ENCODE data around the gene SDE2. TPM values are rescaled to one million over a fixed set of nuclear protein-coding genes. Genes with fewer than 3 reads are reported as not detected.
"Not testable (repeated sequence)": the region's sequence is repeated elsewhere in the genome, so short reads cannot be mapped to it uniquely, and the experiment has no call there.

The SDE2 gene
- total RNA-seq, 1 donor from 2014 or later, result 35.7 TPM

DNA sequence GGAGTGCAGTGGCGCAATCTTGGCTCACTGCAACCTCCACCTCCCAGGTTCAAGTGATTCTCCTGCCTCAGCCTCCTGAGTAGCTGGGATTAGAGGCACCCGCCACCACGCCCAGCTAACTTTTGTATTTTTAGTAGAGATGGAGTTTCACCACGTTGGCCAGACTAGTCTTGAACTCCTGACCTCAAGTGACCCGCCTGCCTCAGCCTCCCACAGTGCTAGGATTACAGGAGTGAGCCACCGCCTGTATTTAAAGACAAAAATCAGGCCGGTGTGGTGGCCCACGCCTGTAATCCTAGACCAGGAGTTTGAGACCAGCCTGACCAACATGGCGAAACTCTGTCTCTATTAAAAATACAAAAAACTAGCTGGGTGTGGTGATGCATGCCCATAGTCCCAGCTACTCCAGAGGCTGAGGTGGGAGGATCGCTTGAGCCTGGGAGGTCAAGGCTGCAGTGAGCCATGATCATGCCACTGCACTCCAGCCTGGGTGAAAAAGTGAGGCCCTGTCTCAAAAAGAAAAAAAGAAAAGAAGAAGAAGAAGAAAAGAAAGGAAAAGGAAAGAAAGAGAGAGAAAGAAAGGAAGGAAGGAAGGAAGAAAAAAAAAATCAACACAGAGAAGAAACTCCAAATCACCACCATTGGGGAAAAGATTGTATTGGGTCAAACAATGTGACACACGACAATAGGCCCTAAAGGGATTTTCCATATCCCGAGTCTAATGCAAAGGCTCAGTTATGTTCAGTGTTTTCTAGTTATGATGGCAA, 8.2 kb upstream of the SDE2 start:
- not testable (repeated sequence) for DNase-seq (ENCODE audit: low read depth in 2 of 2)

DNA sequence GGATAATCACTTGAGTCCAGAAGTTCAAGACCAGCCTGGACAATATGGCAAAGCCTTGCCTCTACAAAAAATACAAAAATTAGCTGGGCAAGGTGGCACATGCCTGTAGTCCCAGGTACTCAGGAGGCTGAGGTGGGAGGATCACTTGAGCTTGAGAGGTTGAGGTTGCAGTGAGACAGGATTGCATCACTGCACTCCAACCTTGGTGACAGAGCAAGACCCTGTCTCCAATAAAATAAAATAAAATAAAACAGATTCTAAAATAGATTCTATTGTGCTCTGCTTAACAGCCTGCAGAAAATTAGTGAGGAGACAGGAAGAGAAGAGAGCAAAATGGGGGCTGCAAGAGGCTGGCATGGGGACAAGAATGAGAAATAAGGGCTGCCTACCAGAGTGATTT, 7.5 kb upstream of the SDE2 start:
- no peak for DNase-seq (ENCODE audit: low read depth in 2 of 2)

DNA sequence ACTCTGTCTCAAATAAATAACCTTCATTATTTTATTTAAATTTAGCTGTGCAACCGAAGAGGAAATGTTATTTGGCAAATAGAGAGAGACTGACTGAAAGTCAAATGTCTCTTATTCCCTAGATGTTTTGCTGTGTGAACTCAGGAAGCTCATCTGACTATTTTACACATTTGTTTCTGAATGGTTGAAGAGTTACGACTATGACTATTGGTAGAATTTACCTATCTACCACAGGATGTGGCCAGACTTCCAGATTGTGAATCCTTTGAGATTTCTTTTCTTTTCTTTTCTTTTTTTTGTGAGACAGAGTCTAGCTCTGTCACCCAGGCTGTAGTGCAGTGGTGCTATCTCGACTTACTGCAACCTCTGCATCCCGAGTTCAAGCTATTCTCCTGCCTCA, 5.3 kb upstream of the SDE2 start:
- DNase-seq (ENCODE audit: low read depth in 2 of 2), result peak in 1 of 2 donors; percentile 27

DNA sequence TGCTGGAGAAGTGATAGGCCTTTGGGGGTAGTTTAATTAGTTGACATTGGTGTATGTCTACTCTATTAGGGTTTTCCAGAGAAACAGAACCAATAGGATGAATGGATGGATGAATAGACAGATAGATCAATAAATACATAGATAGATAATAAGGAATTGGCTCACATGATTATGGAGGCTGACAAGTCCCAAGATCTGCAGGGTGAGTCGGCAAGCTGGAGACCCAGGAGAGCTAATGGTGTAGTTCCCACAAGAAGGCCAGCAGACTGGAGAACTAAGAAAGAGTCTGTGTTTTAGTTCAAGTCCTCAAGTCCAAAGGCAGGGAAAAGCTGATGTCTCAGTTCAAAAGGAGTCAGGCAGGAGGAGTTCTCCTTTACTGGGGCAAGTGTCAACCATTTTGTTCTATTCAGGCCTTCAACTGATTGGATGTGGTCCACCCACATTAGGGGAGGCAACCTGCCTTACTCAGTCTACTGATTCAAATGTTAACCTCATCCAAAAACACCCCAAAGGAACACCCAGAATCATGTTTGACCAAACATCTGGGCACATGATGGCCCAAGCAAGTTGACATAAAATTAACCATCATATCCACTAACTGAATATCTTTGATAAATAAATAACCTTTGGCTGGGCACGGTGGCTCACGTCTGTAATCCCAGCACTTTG, 4.5 kb upstream of the SDE2 start:
- no peak for DNase-seq (ENCODE audit: low read depth in 2 of 2)

DNA sequence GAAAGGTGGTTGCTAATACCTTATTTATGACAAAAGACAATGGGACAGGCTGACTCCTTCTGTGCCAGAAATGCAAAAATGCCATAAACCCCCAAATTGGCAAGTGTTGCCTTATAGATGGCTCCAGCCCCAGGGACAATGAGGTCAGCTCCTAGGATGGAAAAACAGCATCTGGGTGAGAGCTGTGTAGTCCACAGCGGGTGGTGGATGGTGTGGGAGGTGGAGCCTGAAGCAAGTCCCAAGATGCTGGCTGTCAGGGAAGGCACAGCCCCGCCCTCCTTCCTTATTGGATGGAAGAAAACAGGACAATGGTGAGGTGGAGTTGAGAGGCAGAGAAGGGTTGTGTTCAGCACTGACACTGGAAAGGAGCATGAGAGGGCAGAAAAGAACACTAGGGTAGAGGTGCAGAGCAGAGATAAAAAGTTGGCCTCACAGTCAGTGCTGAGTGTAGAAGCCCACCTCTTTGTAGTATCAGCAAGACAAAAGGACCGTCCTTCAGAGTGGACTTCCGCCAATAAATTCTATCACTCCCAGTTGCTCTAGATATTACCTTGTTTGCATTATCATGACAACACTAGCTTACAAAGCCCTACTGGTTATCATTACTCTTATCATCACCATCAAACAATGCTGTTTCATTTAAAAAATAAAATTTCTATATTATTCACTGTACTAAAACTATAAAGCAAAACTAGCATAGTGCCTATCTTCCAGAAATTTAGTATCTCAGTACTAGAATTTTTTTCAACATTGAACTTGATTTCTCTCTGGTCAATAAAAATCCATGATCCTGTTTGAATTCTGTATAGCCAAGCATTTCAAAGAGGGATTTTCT, 3.7 kb upstream of the SDE2 start:
- peak in 1 of 2 donors; percentile 85 for DNase-seq (ENCODE audit: low read depth in 2 of 2)

DNA sequence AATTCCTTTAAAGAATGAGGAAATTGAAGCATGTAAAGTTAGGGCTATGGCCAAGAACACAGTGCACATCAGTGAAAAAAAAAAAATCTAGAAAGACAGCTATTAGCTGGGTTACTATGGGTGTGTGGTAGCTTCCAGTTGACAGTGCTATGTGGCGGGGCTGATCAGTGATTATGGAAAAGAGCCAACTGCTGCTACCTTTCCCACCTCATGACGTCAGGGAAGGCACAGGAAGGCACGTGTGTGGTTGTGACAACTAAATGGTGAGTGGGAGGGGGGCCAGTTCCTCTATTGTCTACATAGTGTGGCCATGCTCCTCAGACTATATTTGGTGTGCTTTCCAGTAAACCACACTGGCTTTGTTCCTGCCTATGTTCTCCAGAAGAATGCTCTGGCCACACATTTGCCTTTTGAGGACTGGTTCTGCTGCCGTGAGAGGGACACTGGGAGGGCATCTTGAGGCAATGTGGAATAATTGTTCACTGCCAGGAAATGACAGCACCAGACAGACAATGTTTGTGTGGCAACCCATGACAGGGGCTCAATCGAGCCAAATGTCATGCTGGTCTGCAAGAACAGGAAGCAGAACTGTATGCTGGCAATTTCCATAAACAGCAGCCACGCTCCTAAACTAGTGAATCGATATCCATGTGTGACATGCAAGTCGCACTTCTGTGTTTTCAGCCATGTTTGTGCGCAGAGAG, 3.0 kb upstream of the SDE2 start:
- peak; percentile 93 to 100 for DNase-seq (ENCODE audit: low read depth in 2 of 2)

DNA sequence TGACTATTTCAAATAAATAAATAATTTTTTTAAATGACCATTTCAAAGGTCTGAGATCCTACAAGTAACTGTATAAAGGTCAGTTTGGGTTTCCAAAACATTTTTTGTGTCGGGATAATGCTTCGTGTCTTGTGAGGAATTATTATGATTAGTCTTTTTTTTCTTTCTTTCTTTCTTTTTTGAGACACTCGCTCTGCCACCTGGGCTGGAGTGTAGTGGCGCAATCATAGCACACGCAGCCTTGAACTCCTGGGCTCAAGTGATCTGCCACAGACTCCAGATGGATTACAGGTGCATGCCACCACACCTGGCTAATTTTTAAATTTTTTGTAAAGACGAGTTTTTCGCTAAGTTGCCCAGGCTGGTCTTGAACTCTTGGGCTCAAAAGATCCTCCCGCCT, 1.9 kb upstream of the SDE2 start:
- no peak for DNase-seq (ENCODE audit: low read depth in 2 of 2)

DNA sequence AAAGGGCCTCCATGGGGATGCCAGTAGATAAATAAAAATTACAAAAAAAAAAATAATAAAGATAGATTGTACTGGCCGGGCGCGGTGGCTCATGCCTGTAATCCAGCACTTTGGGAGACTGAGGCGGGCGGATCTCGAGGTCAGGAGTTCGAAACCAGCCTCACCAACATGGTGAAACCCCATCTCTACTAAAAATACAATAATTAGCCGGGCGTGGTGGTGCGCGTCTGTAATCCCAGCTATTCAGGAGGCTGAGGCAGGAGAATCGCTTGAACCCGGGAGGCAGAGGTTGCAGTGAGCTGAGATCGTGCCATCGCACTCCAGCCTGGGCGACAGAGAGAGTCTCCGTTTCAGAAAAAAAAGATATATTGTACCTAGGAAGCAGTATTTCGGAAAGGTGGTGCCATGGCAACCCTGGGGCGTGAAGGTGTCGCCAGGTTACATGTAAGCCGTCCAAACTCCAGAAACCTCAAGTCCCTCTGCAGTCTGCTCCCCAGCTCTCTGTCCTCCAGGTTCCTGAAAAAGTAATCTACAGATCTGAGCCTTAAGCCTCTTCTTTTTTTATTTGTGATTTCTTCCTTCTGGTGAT, 1.4 kb upstream of the SDE2 start:
- DNase-seq (ENCODE audit: low read depth in 2 of 2), result not testable (repeated sequence)

DNA sequence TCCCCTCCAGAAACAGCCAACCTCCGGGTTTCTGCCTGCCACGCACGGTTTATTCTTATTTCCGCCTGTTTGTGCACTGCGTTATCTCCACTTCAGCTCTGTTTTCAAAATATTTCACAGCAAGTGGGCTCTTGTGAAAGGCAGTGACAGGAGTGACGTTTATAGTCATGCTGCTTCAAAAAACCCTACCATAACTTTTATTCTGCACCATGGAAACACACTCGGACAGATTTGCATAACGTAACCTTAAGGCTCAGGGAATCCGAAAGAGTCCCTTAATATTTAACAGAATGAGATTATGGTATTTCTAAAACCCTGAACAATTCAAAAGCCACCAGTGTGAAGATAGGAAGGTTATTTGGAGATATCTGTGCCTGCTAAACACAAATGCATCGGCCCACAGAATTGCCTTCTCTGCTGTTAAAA, 782 bp upstream of the SDE2 start:
- peak; percentile 51 to 79 for DNase-seq (ENCODE audit: low read depth in 2 of 2)

DNA sequence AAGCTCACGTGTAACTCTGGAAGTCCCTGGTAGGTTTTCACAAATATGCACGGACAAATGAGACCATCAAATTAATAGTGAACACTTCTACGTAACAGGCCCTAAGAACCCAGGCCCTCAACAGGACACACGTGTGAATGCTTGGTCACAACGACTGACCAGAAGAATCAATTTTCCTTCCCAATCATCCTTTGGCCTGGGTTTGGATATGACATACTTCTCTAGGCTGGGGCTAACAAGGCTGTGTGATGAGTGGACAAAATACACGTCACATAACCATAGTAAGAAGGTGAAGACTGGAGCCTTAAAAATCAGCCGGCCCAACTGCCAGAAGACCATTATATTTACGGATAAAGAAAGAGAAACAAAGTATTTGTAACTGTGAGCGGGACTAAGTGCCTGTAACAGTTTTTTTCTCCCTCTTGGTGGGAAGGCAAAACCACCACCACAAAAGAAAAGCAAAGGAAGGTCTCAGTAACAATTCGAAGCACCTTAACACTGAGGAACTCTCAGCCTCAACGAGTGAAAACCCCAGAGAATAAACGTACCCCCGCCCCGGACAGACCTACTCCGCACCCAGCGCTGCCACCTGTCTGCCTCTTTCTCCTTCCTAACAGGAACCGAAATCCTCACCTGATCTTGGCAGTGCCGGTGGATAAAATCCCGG, 450 bp downstream of the SDE2 start:
- peak; percentile 51 to 62 for DNase-seq (ENCODE audit: low read depth in 2 of 2)

DNA sequence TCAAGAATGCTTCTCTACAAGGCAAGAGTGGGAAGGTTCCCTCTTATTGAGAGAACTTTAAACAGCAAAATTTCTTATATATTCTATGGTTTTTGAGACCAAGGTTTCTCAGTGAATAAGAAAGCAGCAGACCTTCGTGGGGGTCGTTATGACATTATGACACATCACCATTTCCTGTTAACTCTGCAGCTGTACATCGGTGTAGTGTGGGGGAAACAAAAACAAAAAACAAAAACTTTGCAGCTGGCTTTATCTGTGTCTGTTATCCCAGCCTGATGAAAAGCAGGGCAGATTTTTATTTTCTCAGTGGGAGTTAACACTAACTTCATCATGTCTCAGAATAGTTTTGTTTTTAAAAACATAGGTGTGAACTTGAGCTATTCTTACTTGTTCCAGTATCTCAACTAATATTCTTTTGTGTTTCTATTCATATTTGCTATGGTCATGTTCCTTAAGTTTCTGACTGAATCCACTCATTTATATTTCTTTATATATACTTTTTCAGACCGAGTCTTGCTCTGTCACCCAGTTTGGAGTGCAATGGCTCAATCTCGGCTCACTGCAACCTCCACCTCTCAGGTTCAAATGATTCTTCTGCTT, 2.1 kb downstream of the SDE2 start:
- peak; percentile 41 to 75 for DNase-seq (ENCODE audit: low read depth in 2 of 2)

DNA sequence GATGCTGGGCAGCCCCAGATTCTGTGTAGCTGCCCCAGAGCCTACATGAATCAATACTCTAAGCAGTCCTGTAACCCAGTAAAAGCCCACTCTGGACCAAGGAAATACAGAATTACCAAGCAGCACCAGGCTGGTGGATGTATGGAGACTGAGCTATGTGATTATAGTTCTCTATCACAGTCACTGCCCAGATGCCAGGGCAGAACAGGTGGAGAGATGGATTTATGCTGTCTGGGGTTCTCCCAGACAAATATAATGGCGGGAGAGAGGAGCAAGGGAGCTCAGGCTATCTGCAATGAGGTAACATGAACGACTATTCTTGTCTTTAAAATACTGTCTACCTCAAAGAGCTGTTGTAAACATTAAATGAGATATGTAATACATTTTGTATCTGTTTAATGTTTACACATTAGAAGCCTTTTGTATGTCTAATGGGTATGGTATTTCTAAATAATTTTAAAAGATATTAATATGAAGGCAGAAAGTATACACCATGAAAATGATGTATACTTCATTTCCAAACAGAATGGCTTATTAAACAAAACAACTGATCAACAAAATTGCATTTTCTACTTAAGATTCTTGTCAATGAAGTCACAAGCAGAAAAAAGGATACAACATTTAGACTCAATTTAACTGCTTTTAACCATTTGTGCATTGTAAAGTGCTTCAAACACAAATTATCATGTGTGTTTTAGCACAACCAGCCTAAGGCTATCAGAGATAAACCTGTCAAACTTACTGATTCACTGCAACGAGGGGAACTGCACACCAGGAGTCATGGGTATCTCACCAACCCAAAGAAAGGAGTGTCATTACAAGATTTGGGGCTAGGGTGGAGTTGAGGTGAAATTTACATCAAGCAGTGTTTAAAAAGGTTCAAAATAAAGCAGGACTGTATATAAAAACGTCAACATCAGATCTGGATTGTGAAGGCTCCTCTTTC, 3.0 kb downstream of the SDE2 start:
- DNase-seq (ENCODE audit: low read depth in 2 of 2), result no peak

DNA sequence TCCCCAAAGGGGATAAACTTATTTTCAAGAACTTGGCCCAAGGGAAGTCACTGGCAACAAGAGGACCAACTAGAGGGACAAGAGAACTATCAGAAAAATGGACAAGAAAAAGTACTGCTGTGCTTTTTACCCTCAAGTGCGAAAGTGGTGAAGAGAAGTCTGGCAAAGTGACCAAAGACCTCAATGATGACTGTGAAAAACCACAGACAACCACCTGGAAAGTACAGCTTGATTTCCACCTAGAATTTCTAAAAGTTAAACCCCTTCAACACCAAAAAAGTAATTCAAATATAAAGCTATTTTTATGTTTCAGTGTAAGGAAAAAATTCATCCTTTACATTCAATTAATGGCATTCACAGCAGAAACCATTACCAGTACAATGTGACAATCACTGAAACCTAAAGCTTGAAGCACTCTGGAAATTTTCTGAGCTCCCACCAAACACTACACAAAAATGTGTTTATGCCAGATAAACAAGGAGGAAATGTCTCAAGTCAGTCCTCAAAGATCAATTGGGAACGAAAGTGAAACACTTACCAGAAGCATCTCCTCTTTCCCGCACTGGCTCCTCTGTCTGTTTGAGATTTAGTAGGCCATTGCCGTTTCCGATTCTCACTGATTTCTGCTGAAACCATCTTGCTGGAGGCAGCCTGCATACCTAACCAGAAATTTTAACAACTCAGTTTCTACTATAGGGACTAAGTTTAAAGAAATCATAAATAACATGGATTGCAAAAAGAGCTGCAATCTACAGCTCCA, 8.3 kb downstream of the SDE2 start:
- no peak for DNase-seq (ENCODE audit: low read depth in 2 of 2)

DNA sequence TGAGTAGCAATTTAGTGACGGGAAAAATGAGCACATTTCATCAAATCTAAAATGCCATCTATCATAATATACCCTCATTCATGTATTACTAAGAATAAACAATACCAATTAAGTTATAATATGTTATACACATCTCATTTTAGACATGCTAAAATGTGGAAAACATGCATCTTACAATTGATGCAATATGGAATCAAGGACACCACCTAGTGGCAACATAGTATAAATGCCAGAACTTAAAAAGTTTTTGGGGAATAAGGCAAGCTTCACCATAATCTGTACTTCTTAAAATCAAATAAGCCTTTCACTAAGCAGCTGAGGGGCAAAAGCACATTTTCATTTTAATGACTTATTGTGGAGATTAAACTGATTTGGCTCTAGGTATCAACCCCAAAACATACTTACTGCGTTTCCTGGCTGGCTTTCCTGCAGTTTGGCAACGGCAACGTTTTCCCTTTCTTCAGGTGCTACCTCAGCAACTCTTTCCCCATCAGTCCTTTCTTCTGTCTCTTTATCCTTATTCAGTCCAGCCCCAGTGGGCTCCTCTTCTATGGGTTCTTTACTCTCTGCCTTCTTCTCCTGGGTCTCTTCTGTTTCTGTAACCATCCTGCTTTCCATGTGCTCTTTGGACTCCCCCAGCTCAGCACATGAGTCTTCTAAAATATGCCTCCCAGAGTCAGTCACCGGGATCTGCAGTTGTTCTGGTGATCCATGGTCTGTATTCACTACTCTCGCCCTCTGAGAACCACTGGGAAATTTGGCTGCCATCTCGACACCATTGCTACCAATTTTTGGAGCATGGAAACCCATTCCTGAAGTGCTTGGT, 11.4 kb downstream of the SDE2 start:
- DNase-seq (ENCODE audit: low read depth in 2 of 2), result peak; percentile 63 to 71

DNA sequence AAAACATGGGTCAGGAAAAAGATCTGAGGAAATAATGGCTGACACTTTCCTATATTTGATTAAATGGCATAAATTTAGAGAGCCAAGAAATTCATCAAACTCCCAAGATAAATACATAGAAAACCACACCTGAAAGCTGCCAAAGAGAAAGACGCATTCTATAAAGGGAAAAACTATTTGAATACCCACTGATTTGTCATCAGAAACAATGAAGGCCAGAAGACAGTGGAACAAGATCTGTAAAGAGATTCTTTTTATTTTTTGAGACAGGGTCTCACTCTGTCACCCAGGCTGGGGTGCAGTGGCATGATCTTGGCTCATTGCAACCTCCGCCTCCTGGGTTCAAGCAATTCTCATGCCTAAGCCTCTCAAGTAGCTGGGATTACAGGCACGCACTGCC, 17.4 kb downstream of the SDE2 start:
- DNase-seq (ENCODE audit: low read depth in 2 of 2), result no peak

DNA sequence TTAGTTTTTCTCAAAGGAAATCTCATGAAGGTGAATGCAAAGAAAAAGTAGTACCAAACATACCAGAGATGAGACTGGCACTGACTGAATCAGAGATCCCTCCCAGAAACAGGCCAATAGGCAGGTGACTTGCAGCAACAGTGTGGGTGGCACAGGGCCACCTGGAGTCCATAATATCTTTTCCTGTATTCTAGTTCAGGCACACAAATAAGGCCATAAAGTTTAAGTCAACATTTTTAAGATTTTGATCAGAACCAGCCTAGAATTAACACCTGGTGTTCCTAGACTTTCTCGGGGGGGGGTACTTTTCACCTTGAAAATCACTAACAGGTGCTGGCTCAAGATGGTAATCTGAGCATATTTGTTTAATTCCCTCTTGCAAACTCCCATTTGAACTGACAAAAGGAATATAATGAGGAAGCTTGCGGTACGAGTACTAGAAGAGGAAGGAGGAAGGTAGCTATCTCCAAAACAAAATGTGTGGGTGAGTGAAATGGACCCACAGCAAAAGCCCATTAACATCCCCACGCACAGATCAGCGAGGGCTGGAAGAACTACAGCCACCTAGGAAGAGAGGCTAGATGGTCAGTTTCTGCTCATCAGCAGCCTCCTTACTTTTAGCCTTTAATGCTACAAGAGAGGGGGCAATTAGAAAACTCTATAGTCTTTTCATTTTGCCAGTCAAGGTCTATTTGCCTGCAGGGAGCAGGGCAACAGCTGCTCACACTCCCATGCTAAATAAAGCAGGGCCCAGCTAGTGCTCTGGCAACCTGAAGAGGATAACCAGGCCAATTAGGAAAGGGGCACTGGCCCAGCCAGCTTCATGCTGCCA, 18.9 kb downstream of the SDE2 start:
- no peak for DNase-seq (ENCODE audit: low read depth in 2 of 2)

DNA sequence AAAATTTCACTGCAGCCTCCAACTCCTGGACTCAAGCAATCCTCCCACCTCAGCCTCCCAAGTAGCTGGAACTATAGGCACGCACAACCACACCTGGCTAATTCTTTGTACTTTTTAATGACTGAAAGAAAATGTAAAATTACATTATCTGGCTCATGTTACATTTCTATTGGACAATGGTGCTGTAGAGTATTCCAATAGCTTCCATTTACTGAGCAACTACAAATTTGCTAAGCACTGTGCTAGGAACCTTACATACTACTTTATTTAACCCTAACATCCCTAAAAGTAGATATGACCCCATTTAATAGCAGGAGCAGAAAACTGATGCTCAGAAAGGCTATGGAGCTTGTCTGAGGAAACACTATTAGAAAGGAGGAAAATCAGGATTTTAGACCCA, 19.7 kb downstream of the SDE2 start:
- DNase-seq (ENCODE audit: low read depth in 2 of 2), result no peak

All from lung microvascular endothelial cell (primary cell).